Stimulated activated CD8-positive, alpha-beta memory T cell treated with anti-CD3 and anti-CD28 coated beads, Interleukin-7, amount 100 ng/mL, for 48 hours (primary cell): ENCODE results near the gene MEF2C.
"Not testable (repeated sequence)": the region's sequence is repeated elsewhere in the genome, so short reads cannot be mapped to it uniquely, and the experiment has no call there.

ENCODE experiments used
- DNase-seq, 2 donors: peaks; one replicate each; pipeline ENCODE4 v3.0.0-alpha.2; 2020; ENCODE audit warnings: low read depth in 1 of 2; ENCODE audit errors: extremely low read depth in 1 of 2

Gene MEF2C

GRCh38 chr5:88808153-88808552 lies 74.8 kb downstream of the MEF2C start:
- DNase-seq = no peak

GRCh38 chr5:88807327-88807726 lies 75.7 kb downstream of the MEF2C start:
- DNase-seq = no peak

GRCh38 chr5:88806338-88806737 lies 76.6 kb downstream of the MEF2C start:
- no peak for DNase-seq

GRCh38 chr5:88805151-88805784 lies 77.7 kb downstream of the MEF2C start:
- no peak for DNase-seq

- DNase-seq = no peak
Measured at GRCh38 chr5:88804444-88804843, 78.5 kb downstream of the MEF2C start.

- DNase-seq = no peak
Measured at GRCh38 chr5:88803309-88803708, 79.7 kb downstream of the MEF2C start.

- DNase-seq = no peak
Measured at GRCh38 chr5:88799938-88800535, 82.9 kb downstream of the MEF2C start.

- DNase-seq = not testable (repeated sequence)
Measured at GRCh38 chr5:88798933-88799332, 84.1 kb downstream of the MEF2C start.

GRCh38 chr5:88793797-88794196 lies 89.2 kb downstream of the MEF2C start:
- not testable (repeated sequence) for DNase-seq

- no peak for DNase-seq
Measured at GRCh38 chr5:88792144-88792840, 90.7 kb downstream of the MEF2C start.

GRCh38 chr5:88787856-88788255 lies 95.1 kb downstream of the MEF2C start:
- DNase-seq = no peak

GRCh38 chr5:88786789-88787188 lies 96.2 kb downstream of the MEF2C start:
- DNase-seq = no peak

- DNase-seq = no peak
Measured at GRCh38 chr5:88785746-88786565, 97.0 kb downstream of the MEF2C start.

GRCh38 chr5:88782571-88782970 lies 100.4 kb downstream of the MEF2C start:
- DNase-seq = no peak

GRCh38 chr5:88780736-88781135 lies 102.2 kb downstream of the MEF2C start:
- no peak for DNase-seq

- DNase-seq = no peak
Measured at GRCh38 chr5:88778736-88779135, 104.2 kb downstream of the MEF2C start.

- DNase-seq = no peak
Measured at GRCh38 chr5:88776692-88777091, 106.3 kb downstream of the MEF2C start.

- no peak for DNase-seq
Measured at GRCh38 chr5:88772831-88773230, 110.2 kb downstream of the MEF2C start.

GRCh38 chr5:88772047-88772446 lies 110.9 kb downstream of the MEF2C start:
- DNase-seq = no peak

- DNase-seq = no peak
Measured at GRCh38 chr5:88770276-88771257, 112.4 kb downstream of the MEF2C start.
